HEK293 (cell line): ENCODE results near the gene VAV2.

ENCODE experiments used
- CTCF ChIA-PET: fragments of 350-600 bp; formaldehyde crosslinking; extraction: SDS; loops from one replicate; lab custom pipeline; 2021; ENCODE audit warnings: antibody characterized with exemption; lab: Yijun Ruan, JAX
- POLR2A ChIA-PET: fragments of 300-600 bp; formaldehyde crosslinking; extraction: SDS; loops from one replicate; lab custom pipeline; 2020; ENCODE audit warnings: antibody characterized with exemption, inconsistent platforms; lab: Yijun Ruan, JAX
- H3K27ac ChIP-seq: fragments of 200-500 bp; sonication (Bioruptor generic); 2 replicates; pipeline ENCODE4 v1.5.1; 2014; ENCODE audit warnings: low read depth, low read length, control low read depth, inconsistent platforms; ENCODE audit errors: extremely low read depth
- H3K36me3 ChIP-seq, 2 experiments: fragments of 200-500 bp in 1 of 2; sonication (Bioruptor generic) in 1 of 2; 1 replicate in 1 of 2; 2 replicates in 1 of 2; pipeline ENCODE4 v1.5.1; 2014 to 2017; ENCODE audit warnings: inconsistent platforms in 2 of 2, low read length in 2 of 2; ENCODE audit not compliant: control insufficient read depth in 2 of 2, insufficient read depth in 1 of 2
- H3K4me1 ChIP-seq: fragments of 200-500 bp; sonication (Bioruptor generic); 2 replicates; pipeline ENCODE4 v1.5.1; 2014; ENCODE audit warnings: mild to moderate bottlenecking, low read length, inconsistent platforms; ENCODE audit not compliant: control insufficient read depth, insufficient read depth
- H3K4me3 ChIP-seq: 2 replicates; pipeline ENCODE4 v1.5.1; 2011; ENCODE audit warnings: low read depth, mild to moderate bottlenecking, control low read depth, low read length, moderate library complexity
- H3K9me3 ChIP-seq: fragments of 200-500 bp; sonication (Bioruptor generic); 2 replicates; pipeline ENCODE4 v1.5.1; 2014; ENCODE audit warnings: low read depth, low read length, inconsistent platforms; ENCODE audit not compliant: control insufficient read depth, insufficient read depth
- HIC1 ChIP-seq: fragments of 450-650 bp; formaldehyde crosslinking; IDR thresholded peaks from 2 replicates; pipeline ENCODE4 v1.5.1; 2016; ENCODE audit warnings: missing biosample characterization, missing genetic modification characterization
- KLF9 ChIP-seq: fragments of 450-650 bp; formaldehyde crosslinking; IDR thresholded peaks from 2 replicates; pipeline ENCODE4 v1.5.1; 2016; ENCODE audit warnings: missing biosample characterization, missing genetic modification characterization, low read depth
- MEIS1 ChIP-seq: sonication (generic); formaldehyde crosslinking; IDR thresholded peaks from 2 replicates; pipeline ENCODE4 v1.8.1; 2022; ENCODE audit warnings: missing genetic modification reagents, mild to moderate bottlenecking, borderline replicate concordance
- PRDM1 ChIP-seq: fragments of 450-650 bp; formaldehyde crosslinking; IDR thresholded peaks from 2 replicates; pipeline ENCODE4; 2016; ENCODE audit warnings: missing biosample characterization, missing genetic modification characterization
- SALL2 ChIP-seq: fragments of 450-650 bp; formaldehyde crosslinking; IDR thresholded peaks from 2 replicates; pipeline ENCODE4 v1.5.0; 2017; ENCODE audit warnings: missing biosample characterization, mild to moderate bottlenecking, missing genetic modification characterization, borderline replicate concordance
- YY2 ChIP-seq: fragments of 450-650 bp; formaldehyde crosslinking; IDR thresholded peaks from 2 replicates; pipeline ENCODE4 v1.5.1; 2016; ENCODE audit warnings: missing biosample characterization, missing genetic modification characterization
- ZBTB8A ChIP-seq: fragments of 450-650 bp; formaldehyde crosslinking; IDR thresholded peaks from 2 replicates; pipeline ENCODE4 v1.5.1; 2016; ENCODE audit warnings: missing biosample characterization, missing genetic modification characterization
- ZEB2 ChIP-seq: fragments of 450-650 bp; formaldehyde crosslinking; IDR thresholded peaks from 2 replicates; pipeline ENCODE4 v1.5.1; 2016; ENCODE audit warnings: missing biosample characterization, missing genetic modification characterization
- ZFP41 ChIP-seq: fragments of 450-650 bp; formaldehyde crosslinking; IDR thresholded peaks from 2 replicates; pipeline ENCODE4 v1.5.1; 2016; ENCODE audit warnings: missing biosample characterization, missing genetic modification characterization, borderline replicate concordance
- ZIC2 ChIP-seq: fragments of 450-650 bp; formaldehyde crosslinking; IDR thresholded peaks from 2 replicates; pipeline ENCODE4 v1.5.1; 2016; ENCODE audit warnings: missing biosample characterization, missing genetic modification characterization
- ZNF19 ChIP-seq: fragments of 450-650 bp; formaldehyde crosslinking; IDR thresholded peaks from 2 replicates; pipeline ENCODE4; 2016; ENCODE audit warnings: missing biosample characterization, missing genetic modification characterization, low read depth
- ZNF280C ChIP-seq: fragments of 450-650 bp; formaldehyde crosslinking; IDR thresholded peaks from 2 replicates; pipeline ENCODE4 v1.5.1; 2016; ENCODE audit warnings: missing biosample characterization, missing genetic modification characterization
- ZNF350 ChIP-seq: fragments of 450-650 bp; formaldehyde crosslinking; IDR thresholded peaks from 2 replicates; pipeline ENCODE4 v1.5.0; 2017; ENCODE audit warnings: missing biosample characterization, mild to moderate bottlenecking, missing genetic modification characterization
- ZNF548 ChIP-seq: fragments of 450-650 bp; formaldehyde crosslinking; IDR thresholded peaks from 2 replicates; pipeline ENCODE4 v1.5.1; 2016; ENCODE audit warnings: missing biosample characterization, missing genetic modification characterization
- ZNF596 ChIP-seq: fragments of 450-650 bp; IDR thresholded peaks from 2 replicates; pipeline ENCODE4 v1.5.0; 2018; ENCODE audit warnings: missing biosample characterization, mild to moderate bottlenecking, missing genetic modification characterization, moderate library complexity
- ZNF645 ChIP-seq: fragments of 450-650 bp; formaldehyde crosslinking; IDR thresholded peaks from 2 replicates; pipeline ENCODE4; 2016; ENCODE audit warnings: missing biosample characterization, missing genetic modification characterization
- ZNF660 ChIP-seq: fragments of 450-650 bp; IDR thresholded peaks from 2 replicates; pipeline ENCODE4 v1.5.1; 2018; ENCODE audit warnings: missing biosample characterization, mild to moderate bottlenecking, missing genetic modification characterization
- ZNF837 ChIP-seq: fragments of 450-650 bp; formaldehyde crosslinking; IDR thresholded peaks from 2 replicates; pipeline ENCODE4 v1.5.1; 2016; ENCODE audit warnings: missing biosample characterization, missing genetic modification characterization
- ZSCAN18 ChIP-seq: fragments of 450-650 bp; formaldehyde crosslinking; IDR thresholded peaks from 2 replicates; pipeline ENCODE4 v1.5.1; 2016; ENCODE audit warnings: missing biosample characterization, missing genetic modification characterization
- ZSCAN4 ChIP-seq: fragments of 450-650 bp; formaldehyde crosslinking; IDR thresholded peaks from 2 replicates; pipeline ENCODE4 v1.5.1; 2017; ENCODE audit warnings: missing biosample characterization, missing genetic modification characterization

The VAV2 gene

GRCh38 chr9:133970581-133971058, 21.5 kb downstream of the VAV2 start (continued):
- TF ChIP-seq ZSCAN18 (tag by site-specific recombination): no peak
- no peak for TF ChIP-seq ZNF548 (tag by site-specific recombination)
- TF ChIP-seq ZEB2: no peak
- no peak for TF ChIP-seq ZFP41

- POLR2A ChIA-PET: no interaction called here
- Histone ChIP-seq H3K4me1 (peaks cover 5% of the 10 kb centered on the region; the same call in 1 of the 2 replicates), H3K9me3 (no peaks in the 10 kb centered on the region), H3K36me3 (no peaks in the 10 kb centered on the region), H3K27ac (no peak overlapping the region), H3K4me3 (no peak overlapping the region)
- CTCF ChIA-PET: interaction anchor here (0.6 kb wide), 2 partner anchors 17 to 794 kb away, joined by 4 read pairs; no protein-coding TSS in a partner anchor
- TF ChIP-seq ZNF837 (tag by site-specific recombination) (no peak), ZIC2 (0 out of 2 replicates have a peak, but pooled peaks have one; percentile 7)
Observed at GRCh38 chr9:133969681-133970580, 22.2 kb downstream of the VAV2 start.

- CTCF ChIA-PET: no interaction called here
- H3K27ac ChIP-seq: no peak overlapping the region
- H3K9me3 ChIP-seq: no peaks in the 10 kb centered on the region
- no peak for TF ChIP-seq ZNF19
- TF ChIP-seq ZNF280C (tag by site-specific recombination): no peak
- H3K4me1 ChIP-seq: peaks cover 5% of the 10 kb centered on the region; the same call in 1 of the 2 replicates
- no peaks in the 10 kb centered on the region for H3K36me3 ChIP-seq
- POLR2A ChIA-PET: no interaction called here
- H3K4me3 ChIP-seq: no peak overlapping the region
Observed at GRCh38 chr9:133968966-133969617, 23.0 kb downstream of the VAV2 start.

GRCh38 chr9:133968428-133968827, 23.7 kb downstream of the VAV2 start:
- H3K36me3 ChIP-seq: no peaks in the 10 kb centered on the region
- peaks cover 5% of the 10 kb centered on the region; the same call in 1 of the 2 replicates for H3K4me1 ChIP-seq
- no peak overlapping the region for H3K27ac ChIP-seq
- H3K9me3 ChIP-seq: no peaks in the 10 kb centered on the region
- ChIA-PET POLR2A (no interaction called here), CTCF (interaction anchor here (1.0 kb wide), 1 partner anchor 11 kb away, joined by 3 read pairs; no protein-coding TSS in a partner anchor)
- H3K4me3 ChIP-seq: no peak overlapping the region
- TF ChIP-seq ZNF660 (tag by site-specific recombination) (no peak), HIC1 (no peak), ZBTB8A (tag by site-specific recombination) (no peak), YY2 (tag by site-specific recombination) (no peak), KLF9 (tag by site-specific recombination) (no peak), ZSCAN4 (tag by site-specific recombination) (no peak), SALL2 (tag by site-specific recombination) (no peak), MEIS1 (CRISPR knock-in tag) (no peak), PRDM1 (tag by site-specific recombination) (no peak), ZNF596 (tag by site-specific recombination) (no peak), ZNF645 (tag by site-specific recombination) (no peak), ZNF350 (tag by site-specific recombination) (no peak)
